Mucosa of rectum (tissue), 2 donors: ENCODE measurements around the gene EMC10.
"Not testable (repeated sequence)": the region's sequence is repeated elsewhere in the genome, so short reads cannot be mapped to it uniquely, and the experiment has no call there.

Experiments used
- H3K27ac ChIP-seq, 2 donors: one replicate each; pipeline ENCODE4 v1.7.0; 2013; ENCODE audit warnings: inconsistent platforms in 2 of 2, low read depth in 2 of 2, low read length in 2 of 2
- H3K27me3 ChIP-seq, 2 donors: one replicate each; pipeline ENCODE4 v1.7.0; 2013; ENCODE audit warnings: low read length in 2 of 2; ENCODE audit not compliant: control insufficient read depth in 2 of 2, insufficient read depth in 2 of 2
- H3K36me3 ChIP-seq, 2 donors: one replicate each; pipeline ENCODE4 v1.7.0; 2013; ENCODE audit warnings: low read length in 2 of 2; ENCODE audit not compliant: control insufficient read depth in 2 of 2, insufficient read depth in 2 of 2
- H3K4me1 ChIP-seq, 2 donors: one replicate each; pipeline ENCODE4 v1.7.0; 2013; ENCODE audit warnings: low read length in 2 of 2, mild to moderate bottlenecking in 1 of 2; ENCODE audit not compliant: control insufficient read depth in 2 of 2, insufficient read depth in 2 of 2
- H3K4me3 ChIP-seq, 2 donors: one replicate each; pipeline ENCODE4 v1.7.0; 2013; ENCODE audit warnings: low read length in 2 of 2
- H3K9ac ChIP-seq, 2 donors: one replicate each; pipeline ENCODE4 v1.7.0; 2013; ENCODE audit warnings: low read length in 2 of 2, low read depth in 1 of 2, mild to moderate bottlenecking in 1 of 2
- H3K9me3 ChIP-seq, 2 donors: one replicate each; pipeline ENCODE4 v1.7.0; 2013; ENCODE audit warnings: low read length in 2 of 2; ENCODE audit not compliant: control insufficient read depth in 2 of 2
- donor health status: healthy.
- donor health status: Normal muscosa, but diverticular disease.

The EMC10 gene

GRCh38 chr19:50464348-50464747, 12.0 kb upstream of the EMC10 start:
- Histone ChIP-seq H3K4me1 (peaks cover 3 to 12% of the 10 kb centered on the region in 2 donors), H3K27me3 (peaks cover 0 to 1% of the 10 kb centered on the region in 2 donors), H3K9me3 (no peaks in the 10 kb centered on the region), H3K9ac (no peak overlapping the region), H3K36me3 (no peaks in the 10 kb centered on the region), H3K27ac (no peak overlapping the region), H3K4me3 (no peak overlapping the region)

- H3K9ac ChIP-seq, result no peak overlapping the region
- no peaks in the 10 kb centered on the region for H3K9me3 ChIP-seq
- no peak overlapping the region for H3K4me3 ChIP-seq
- no peak overlapping the region for H3K27ac ChIP-seq
- H3K4me1 ChIP-seq, result peaks cover 3 to 12% of the 10 kb centered on the region in 2 donors
- no peaks in the 10 kb centered on the region for H3K36me3 ChIP-seq
- H3K27me3 ChIP-seq, result peaks cover 0 to 1% of the 10 kb centered on the region in 2 donors
Observed at GRCh38 chr19:50465000-50465399, 11.3 kb upstream of the EMC10 start.

- Histone ChIP-seq H3K27me3 (peaks cover 0 to 1% of the 10 kb centered on the region in 2 donors), H3K4me3 (no peak overlapping the region), H3K36me3 (no peaks in the 10 kb centered on the region), H3K9ac (no peak overlapping the region), H3K27ac (no peak overlapping the region), H3K9me3 (no peaks in the 10 kb centered on the region), H3K4me1 (peaks cover 3 to 12% of the 10 kb centered on the region in 2 donors)
Observed at GRCh38 chr19:50465986-50466705, 10.2 kb upstream of the EMC10 start.

- Histone ChIP-seq H3K27me3 (peaks cover 0 to 1% of the 10 kb centered on the region in 2 donors), H3K36me3 (no peaks in the 10 kb centered on the region), H3K4me3 (no peak overlapping the region), H3K9me3 (no peaks in the 10 kb centered on the region), H3K27ac (no peak overlapping the region), H3K4me1 (peaks cover 3 to 9% of the 10 kb centered on the region in 2 donors), H3K9ac (no peak overlapping the region)
Observed at GRCh38 chr19:50466706-50467039, 9.6 kb upstream of the EMC10 start.

GRCh38 chr19:50467566-50467965, 8.7 kb upstream of the EMC10 start:
- Histone ChIP-seq H3K9me3 (no peaks in the 10 kb centered on the region), H3K4me1 (peaks cover 3 to 9% of the 10 kb centered on the region in 2 donors), H3K36me3 (no peaks in the 10 kb centered on the region), H3K27ac (no peak overlapping the region), H3K4me3 (no peak overlapping the region), H3K27me3 (peaks cover 0 to 1% of the 10 kb centered on the region in 2 donors), H3K9ac (no peak overlapping the region)

GRCh38 chr19:50468818-50469217, 7.5 kb upstream of the EMC10 start:
- no peaks in the 10 kb centered on the region for H3K9me3 ChIP-seq
- H3K27me3 ChIP-seq, result peaks cover 0 to 1% of the 10 kb centered on the region in 2 donors
- no peaks in the 10 kb centered on the region for H3K36me3 ChIP-seq
- H3K9ac ChIP-seq, result no peak overlapping the region
- H3K27ac ChIP-seq, result no peak overlapping the region
- no peak overlapping the region for H3K4me3 ChIP-seq
- peaks cover 3 to 9% of the 10 kb centered on the region in 2 donors for H3K4me1 ChIP-seq

- H3K36me3 ChIP-seq, H3K9ac ChIP-seq, H3K27me3 ChIP-seq, H3K4me3 ChIP-seq, H3K27ac ChIP-seq, H3K9me3 ChIP-seq: not testable (repeated sequence)
- H3K4me1 ChIP-seq, result peaks cover 10 to 11% of the 10 kb centered on the region in 2 donors
Observed at GRCh38 chr19:50473336-50473735, 3.0 kb upstream of the EMC10 start.

- Histone ChIP-seq H3K4me3 (no peak overlapping the region), H3K27me3 (no peaks in the 10 kb centered on the region), H3K9ac (no peak overlapping the region), H3K4me1 (peaks cover 10 to 14% of the 10 kb centered on the region in 2 donors), H3K36me3 (peaks cover 13 to 15% of the 10 kb centered on the region in 2 donors), H3K9me3 (no peaks in the 10 kb centered on the region), H3K27ac (no peak overlapping the region)
Observed at GRCh38 chr19:50475101-50475568, 1.2 kb upstream of the EMC10 start.

- Histone ChIP-seq H3K4me3 (peak overlapping the region in 1 of 2 donors; percentile 92), H3K36me3 (peaks cover 19 to 21% of the 10 kb centered on the region in 2 donors), H3K9ac (no peak overlapping the region), H3K4me1 (peaks cover 10 to 14% of the 10 kb centered on the region in 2 donors), H3K9me3 (no peaks in the 10 kb centered on the region), H3K27me3 (no peaks in the 10 kb centered on the region), H3K27ac (peak overlapping the region; percentile 85 to 92)
Observed at GRCh38 chr19:50475736-50476223, 527 bp upstream of the EMC10 start.

- Histone ChIP-seq H3K27ac (peak overlapping the region; percentile 85 to 92), H3K9ac (peak overlapping the region; percentile 92 to 94), H3K9me3 (no peaks in the 10 kb centered on the region), H3K27me3 (no peaks in the 10 kb centered on the region), H3K36me3 (peaks cover 30% of the 10 kb centered on the region in 2 donors), H3K4me3 (peak overlapping the region; percentile 92 to 95), H3K4me1 (peaks cover 10 to 14% of the 10 kb centered on the region in 2 donors)
Observed at GRCh38 chr19:50476907-50477238, 566 bp downstream of the EMC10 start.
